Calu3 (cell line): ENCODE results near the gene PEBP1. TPM values are rescaled to one million over a fixed set of nuclear protein-coding genes. Genes with fewer than 3 reads are reported as not detected.
A peak's percentile ranks its signal among the peaks of the same experiment; 100 is the strongest.

ENCODE experiments used
- BruUV-seq: library from RNA; stranded (reverse); fragments of 400-500 nt; replicated peaks from 2 replicates; lab custom pipeline; 2021; lab: Mats Ljungman, UMichigan
- CTCF ChIA-PET: fragments of 300-600 bp; sonication (Branson Sonifier 250); formaldehyde crosslinking; loops from one replicate; lab custom pipeline; 2022; ENCODE audit warnings: antibody characterized with exemption; lab: Charles Lee
- DNase-seq: peaks from one replicate; pipeline ENCODE4 v3.0.0; 2022
- H3K27ac Mint-ChIP-seq: one replicate; pipeline ENCODE4 v1.8.0; 2022; ENCODE audit warnings: mixed read lengths; ENCODE audit not compliant: unreplicated experiment
- H3K27me3 Mint-ChIP-seq: one replicate; pipeline ENCODE4 v1.8.0; 2022; ENCODE audit warnings: mixed read lengths; ENCODE audit not compliant: unreplicated experiment
- H3K36me3 Mint-ChIP-seq: one replicate; pipeline ENCODE4 v1.8.0; 2022; ENCODE audit warnings: mild to moderate bottlenecking, moderate library complexity, mixed read lengths; ENCODE audit not compliant: insufficient read depth, unreplicated experiment
- H3K4me1 Mint-ChIP-seq: one replicate; pipeline ENCODE4 v1.8.0; 2022; ENCODE audit warnings: mild to moderate bottlenecking, low read depth, mixed read lengths; ENCODE audit not compliant: unreplicated experiment
- H3K4me3 Mint-ChIP-seq: one replicate; pipeline ENCODE4 v1.8.0; 2022; ENCODE audit warnings: mild to moderate bottlenecking, low read depth, moderate library complexity, mixed read lengths; ENCODE audit not compliant: unreplicated experiment
- H3K9me3 Mint-ChIP-seq: one replicate; pipeline ENCODE4 v1.8.0; 2022; ENCODE audit warnings: low read depth, mixed read lengths; ENCODE audit not compliant: unreplicated experiment
- CTCF ChIP-seq: fragments of 200-600 bp; IDR thresholded peaks from one replicate; pipeline ENCODE4 v1.8.0; 2022; ENCODE audit warnings: antibody characterized with exemption; ENCODE audit not compliant: unreplicated experiment
- intact Hi-C: fragments of 100-400 bp; cut with micrococcal nuclease; formaldehyde crosslinking; loops from one replicate; pipeline ENCODE4 v1.10.0; 2022; ENCODE audit not compliant: unreplicated experiment
- total RNA-seq: library from RNA; stranded (reverse); gene quantifications from 2 replicates; pipeline ENCODE4 v1.2.3, GENCODE V29; 2022

The PEBP1 gene
- total RNA-seq, 1 experiment from 2014 or later, result 99.8 TPM

DNA sequence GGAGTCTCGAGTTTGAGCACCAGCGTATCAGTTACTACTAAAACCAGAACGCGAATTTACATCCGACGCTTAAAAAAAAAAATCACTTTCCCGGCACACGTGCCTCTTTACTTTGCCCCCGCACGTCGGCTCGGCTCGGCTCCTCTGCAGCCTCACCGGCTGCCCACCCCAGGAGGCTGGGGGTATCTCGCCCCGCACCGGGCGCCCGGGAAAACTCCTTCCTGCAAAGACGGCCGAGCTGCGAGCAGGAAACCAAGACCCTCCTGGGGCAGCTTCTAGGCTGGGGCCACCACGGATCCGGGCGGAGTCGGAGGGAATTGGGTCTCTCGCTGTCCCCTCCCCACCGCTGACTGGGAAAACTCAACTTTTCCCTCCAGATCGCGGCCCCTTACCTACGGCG lies 32.7 kb upstream of the PEBP1 start:
- Mint-ChIP-seq H3K4me1 (peaks cover 41% of the 10 kb centered on the region), H3K36me3 (peaks cover 25% of the 10 kb centered on the region), H3K9me3 (no peaks in the 10 kb centered on the region), H3K27ac (peak overlapping the region; percentile 49), H3K4me3 (peak overlapping the region; percentile 77), H3K27me3 (no peaks in the 10 kb centered on the region)
- no TSS peak for BruUV-seq
- peak; percentile 45 for DNase-seq
- no peak for TF ChIP-seq CTCF
- intact Hi-C loops, result loop anchor here (5.0 to 10.0 kb wide), 2 partner anchors 46 to 228 kb away; no protein-coding TSS in a partner anchor
- CTCF ChIA-PET, result no interaction called here

DNA sequence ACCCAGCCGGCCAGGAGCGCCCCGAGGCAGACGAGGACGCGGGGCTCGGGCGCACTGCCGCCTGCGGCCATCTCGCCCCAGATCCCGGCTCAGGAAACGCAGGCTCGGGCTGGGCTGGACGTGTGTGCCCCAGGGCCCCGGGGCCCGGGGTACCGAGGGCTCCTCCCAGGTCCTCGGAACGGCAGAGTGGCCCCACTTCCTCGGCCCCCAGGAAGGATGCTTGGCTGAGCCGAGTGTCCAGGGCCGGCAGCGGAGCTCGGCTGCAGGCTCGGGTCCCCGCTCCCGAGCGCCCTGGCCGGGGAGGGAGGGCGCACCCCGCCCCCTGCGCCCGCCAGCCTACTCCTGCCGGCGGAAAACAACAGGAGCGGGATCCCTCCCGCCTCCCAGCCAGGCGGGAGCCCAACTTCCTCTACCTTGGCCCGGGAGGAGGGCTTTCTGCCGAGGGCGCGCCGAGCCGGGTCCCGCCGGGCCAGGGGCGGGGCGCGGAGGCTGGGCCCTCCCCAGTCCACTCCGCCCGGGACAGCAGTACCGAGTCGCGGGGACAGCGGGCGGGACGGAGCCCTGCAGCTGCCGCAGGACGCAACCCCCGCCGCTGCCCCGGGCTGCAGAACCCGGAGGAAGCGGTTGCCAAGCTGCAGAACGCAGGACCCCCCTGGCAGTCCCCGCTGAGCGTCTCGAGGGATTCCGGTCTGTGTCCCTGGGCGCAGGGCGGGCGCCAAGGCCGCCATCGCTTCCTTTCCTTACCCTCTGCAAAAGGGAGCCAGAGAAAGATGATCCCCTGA lies 32.1 kb upstream of the PEBP1 start, which contains the start of gene VSIG10:
Gene VSIG10 (minus strand): TSS at position 411 of the 782 bp plus-strand sequence. CDS start 340 bp downstream, at position 71.
- CTCF ChIA-PET, result interaction anchor here (0.6 to 0.8 kb wide), 2 partner anchors 44 to 200 kb away, joined by 3 read pairs; no protein-coding TSS in a partner anchor
- no peak for TF ChIP-seq CTCF
- intact Hi-C loops, result loop anchor here (5.0 to 10.0 kb wide), 2 partner anchors 46 to 229 kb away; no protein-coding TSS in a partner anchor
- H3K27me3 Mint-ChIP-seq, result no peaks in the 10 kb centered on the region
- peak; percentile 87 for DNase-seq
- H3K9me3 Mint-ChIP-seq, result no peaks in the 10 kb centered on the region
- H3K36me3 Mint-ChIP-seq, result peaks cover 26% of the 10 kb centered on the region
- peak within 1 kb of the TSS; percentile 64 for H3K27ac Mint-ChIP-seq
- peak within 1 kb of the TSS; percentile 77 for H3K4me3 Mint-ChIP-seq
- peaks cover 41% of the 10 kb centered on the region for H3K4me1 Mint-ChIP-seq
- BruUV-seq, result no TSS peak

DNA sequence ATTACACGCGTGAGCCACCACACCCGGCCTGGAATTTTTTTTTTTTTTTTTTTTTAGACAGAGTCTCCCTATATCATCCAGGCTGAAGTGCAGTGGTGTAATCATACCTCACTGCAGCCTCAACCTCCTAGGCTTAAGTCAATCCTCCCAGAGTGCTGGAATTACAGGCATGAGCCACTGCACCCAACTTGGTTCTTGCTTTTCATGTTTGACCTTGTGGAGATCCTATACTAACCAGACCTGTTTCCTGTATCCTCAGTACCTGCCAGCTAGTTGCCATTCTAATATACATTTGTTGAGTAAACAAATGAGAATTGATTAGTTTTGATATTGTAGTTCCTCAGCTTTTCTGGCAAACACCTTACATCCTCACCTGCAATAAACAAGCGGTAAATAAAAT lies 28.9 kb upstream of the PEBP1 start:
- TF ChIP-seq CTCF, result no peak
- CTCF ChIA-PET, result interaction anchor here (0.7 kb wide), 1 partner anchor 195 kb away, joined by 3 read pairs; no protein-coding TSS in a partner anchor
- peaks cover 22% of the 10 kb centered on the region for H3K36me3 Mint-ChIP-seq
- H3K27me3 Mint-ChIP-seq, result no peaks in the 10 kb centered on the region
- intact Hi-C loops, result loop anchor here (10.0 kb wide), 1 partner anchor 232 kb away; no protein-coding TSS in a partner anchor
- peaks cover 29% of the 10 kb centered on the region for H3K4me1 Mint-ChIP-seq
- peak overlapping the region; percentile 9 for H3K4me3 Mint-ChIP-seq
- DNase-seq, result peak; percentile 25
- no peaks in the 10 kb centered on the region for H3K9me3 Mint-ChIP-seq
- no TSS peak for BruUV-seq
- H3K27ac Mint-ChIP-seq, result peak overlapping the region; percentile 30

DNA sequence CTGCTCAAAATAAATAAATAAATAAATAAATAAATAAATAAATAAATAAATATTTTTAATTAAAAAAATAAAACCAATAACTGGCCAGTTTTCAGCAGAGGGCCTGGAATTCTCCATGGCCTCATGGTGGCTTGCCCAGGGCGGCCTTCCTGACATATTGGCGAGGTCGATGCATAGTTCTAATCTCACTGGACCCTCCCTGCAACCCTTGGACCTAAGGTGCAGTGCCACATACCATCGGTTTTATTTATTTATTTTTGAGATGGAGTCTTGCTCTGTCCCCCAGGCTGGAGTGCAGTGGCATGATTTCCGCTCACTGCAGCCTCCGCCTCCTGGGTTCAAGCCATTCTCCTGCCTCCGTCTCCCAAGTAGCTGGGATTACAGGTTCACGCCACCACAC lies 28.2 kb upstream of the PEBP1 start:
- Mint-ChIP-seq H3K27ac (no peak overlapping the region), H3K27me3 (no peaks in the 10 kb centered on the region), H3K9me3 (no peaks in the 10 kb centered on the region), H3K4me1 (peaks cover 22% of the 10 kb centered on the region), H3K4me3 (no peak overlapping the region), H3K36me3 (peaks cover 21% of the 10 kb centered on the region)
- CTCF ChIA-PET, result interaction anchor here (0.7 kb wide), 1 partner anchor 195 kb away, joined by 3 read pairs; no protein-coding TSS in a partner anchor
- intact Hi-C loops, result loop anchor here (10.0 kb wide), 1 partner anchor 233 kb away; no protein-coding TSS in a partner anchor
- no peak for TF ChIP-seq CTCF
- BruUV-seq, result no TSS peak
- no peak for DNase-seq
